Neural cell (in vitro differentiated cells): Measurements from ENCODE around the gene COL23A1. TPM values are rescaled to one million over a fixed set of nuclear protein-coding genes. Genes with fewer than 3 reads are reported as not detected.

Source experiments
- H2AFZ ChIP-seq: fragments of 200-600, 300-800 bp; sonication (generic), shearing (Covaris generic); 2 replicates; pipeline ENCODE4 v1.6.0; 2014; ENCODE audit warnings: low read depth, mild to moderate bottlenecking, antibody characterized with exemption, low read length, moderate library complexity
- H3F3A ChIP-seq: fragments of 200-600 bp; shearing (Covaris generic); 2 replicates; pipeline ENCODE4 v1.6.1; 2016; ENCODE audit warnings: mild to moderate bottlenecking, moderate library complexity, mixed read lengths, antibody characterized with exemption, low read length; ENCODE audit not compliant: insufficient read depth, poor library complexity, severe bottlenecking
- H3K27ac ChIP-seq: fragments of 200-600, 300-800 bp; sonication (generic), shearing (Covaris generic); 2 replicates; pipeline ENCODE4 v1.5.1; 2014; ENCODE audit warnings: mild to moderate bottlenecking, low read length, moderate library complexity
- H3K27me3 ChIP-seq: fragments of 300-800, 200-600 bp; sonication (generic), shearing (Covaris generic); 2 replicates; pipeline ENCODE4 v1.6.0; 2014; ENCODE audit warnings: mild to moderate bottlenecking, low read depth, low read length, moderate library complexity; ENCODE audit not compliant: insufficient read depth
- H3K36me3 ChIP-seq: fragments of 300-800, 200-600 bp; sonication (generic), shearing (Covaris generic); 2 replicates; pipeline ENCODE4 v1.5.1; 2014; ENCODE audit warnings: mild to moderate bottlenecking, antibody characterized with exemption, low read length, moderate library complexity; ENCODE audit not compliant: insufficient read depth
- H3K4me2 ChIP-seq: fragments of 300-800, 200-600 bp; sonication (generic), shearing (Covaris generic); 2 replicates; pipeline ENCODE4 v1.6.0; 2014; ENCODE audit warnings: mild to moderate bottlenecking, low read length
- H3K4me3 ChIP-seq: fragments of 300-800, 200-600 bp; sonication (generic), shearing (Covaris generic); 2 replicates; pipeline ENCODE4 v1.5.1; 2014; ENCODE audit warnings: mild to moderate bottlenecking, low read length, moderate library complexity
- H3K79me2 ChIP-seq: fragments of 200-600 bp; shearing (Covaris generic); replicated peaks from 2 replicates; pipeline ENCODE4 v1.6.0; 2014; ENCODE audit warnings: mild to moderate bottlenecking, low read length, moderate library complexity; ENCODE audit not compliant: insufficient read depth
- H3K9ac ChIP-seq: fragments of 300-800, 200-600 bp; sonication (generic), shearing (Covaris generic); 2 replicates; pipeline ENCODE4 v1.6.1; 2016; ENCODE audit warnings: mild to moderate bottlenecking, low read length, mixed read lengths
- H3K9me2 ChIP-seq: fragments of 200-600 bp; shearing (Covaris generic); 2 replicates; pipeline ENCODE4 v1.6.1; 2016; ENCODE audit warnings: mild to moderate bottlenecking, low read length, mixed read lengths; ENCODE audit not compliant: insufficient read depth
- H3K9me3 ChIP-seq: fragments of 200-600, 300-800 bp; sonication (generic), shearing (Covaris generic); 2 replicates; pipeline ENCODE4 v1.6.1; 2016; ENCODE audit warnings: mild to moderate bottlenecking, mixed run types, low read length, moderate library complexity, mixed read lengths
- H4K20me1 ChIP-seq: fragments of 200-600 bp; shearing (Covaris generic); 2 replicates; pipeline ENCODE4 v1.6.1; 2016; ENCODE audit warnings: mild to moderate bottlenecking, mixed run types; ENCODE audit not compliant: insufficient read depth
- CTCF ChIP-seq: fragments of 450-650 bp; IDR thresholded peaks from 2 replicates; pipeline ENCODE4 v1.5.1; 2014; ENCODE audit warnings: antibody characterized with exemption, mild to moderate bottlenecking, moderate library complexity; ENCODE audit not compliant: poor library complexity, severe bottlenecking
- EP300 ChIP-seq: fragments of 450-650 bp; conservative IDR thresholded peaks from 2 replicates; pipeline ENCODE4 v1.6.1; 2014; ENCODE audit warnings: antibody characterized with exemption, mild to moderate bottlenecking, moderate library complexity; ENCODE audit not compliant: poor library complexity, severe bottlenecking
- EZH2 ChIP-seq: fragments of 200-600, 300-800 bp; shearing (Covaris generic), sonication (generic); IDR thresholded peaks from 2 replicates; pipeline ENCODE4 v1.6.1; 2014; ENCODE audit warnings: antibody characterized with exemption, low read length, borderline replicate concordance, mild to moderate bottlenecking; ENCODE audit not compliant: insufficient read depth, poor library complexity, severe bottlenecking
- MXI1 ChIP-seq: fragments of 450-650 bp; conservative IDR thresholded peaks from 2 replicates; pipeline ENCODE4 v1.6.1; 2014; ENCODE audit warnings: antibody characterized with exemption, mild to moderate bottlenecking; ENCODE audit not compliant: poor library complexity, severe bottlenecking
- POLR2AphosphoS5 ChIP-seq: IDR thresholded peaks from 2 replicates; pipeline ENCODE4 v1.6.1; 2012
- RAD21 ChIP-seq: fragments of 450-650 bp; conservative IDR thresholded peaks from 2 replicates; pipeline ENCODE4 v1.6.1; 2014; ENCODE audit warnings: antibody characterized with exemption, mild to moderate bottlenecking, moderate library complexity
- REST ChIP-seq: IDR thresholded peaks from 2 replicates; pipeline ENCODE4 v1.6.1; 2012; ENCODE audit warnings: borderline replicate concordance
- SMC3 ChIP-seq: fragments of 450-650 bp; conservative IDR thresholded peaks from 2 replicates; pipeline ENCODE4 v1.6.1; 2014; ENCODE audit warnings: antibody characterized with exemption, mild to moderate bottlenecking, moderate library complexity; ENCODE audit not compliant: poor library complexity
- TAF1 ChIP-seq: IDR thresholded peaks from 2 replicates; pipeline ENCODE4 v1.6.1; 2012; ENCODE audit warnings: low read depth
- polyA plus RNA-seq: library from polyadenylated mRNA; depleted of rRNA; stranded (reverse); fragments of >200 nt; gene quantifications from 2 replicates; pipeline ENCODE4 v1.2.3, GENCODE V29; 2014

The COL23A1 gene
- polyA plus RNA-seq, 1 donor from 2014 or later, result not detected

- Histone ChIP-seq H2AFZ (no peak overlapping the region), H3K36me3 (no peaks in the 10 kb centered on the region), H3K9me2 (no peaks in the 10 kb centered on the region), H3K4me3 (no peak overlapping the region), H3K9ac (no peak overlapping the region), H3K27me3 (no peaks in the 10 kb centered on the region), H4K20me1 (no peaks in the 10 kb centered on the region), H3K79me2 (no peaks in the 10 kb centered on the region), H3F3A (no peaks in the 10 kb centered on the region), H3K9me3 (no peaks in the 10 kb centered on the region), H3K27ac (no peak overlapping the region), H3K4me2 (no peak overlapping the region)
- no peak for TF ChIP-seq REST
Observed at GRCh38 chr5:178460598-178460997, 129.6 kb downstream of the COL23A1 start.

GRCh38 chr5:178460174-178460573, 130.0 kb downstream of the COL23A1 start:
- H3K9me2 ChIP-seq, result no peaks in the 10 kb centered on the region
- H3K9me3 ChIP-seq, result no peaks in the 10 kb centered on the region

GRCh38 chr5:178458140-178458539, 132.1 kb downstream of the COL23A1 start:
- H3K9ac ChIP-seq, result no peak overlapping the region
- no peak overlapping the region for H3K4me2 ChIP-seq
- no peaks in the 10 kb centered on the region for H3K79me2 ChIP-seq
- no peaks in the 10 kb centered on the region for H4K20me1 ChIP-seq
- no peaks in the 10 kb centered on the region for H3K9me3 ChIP-seq
- no peak overlapping the region for H2AFZ ChIP-seq
- H3K27ac ChIP-seq, result no peak overlapping the region
- no peak overlapping the region for H3K4me3 ChIP-seq
- no peaks in the 10 kb centered on the region for H3F3A ChIP-seq
- H3K36me3 ChIP-seq, result no peaks in the 10 kb centered on the region
- no peaks in the 10 kb centered on the region for H3K27me3 ChIP-seq
- H3K9me2 ChIP-seq, result no peaks in the 10 kb centered on the region
- TF ChIP-seq REST, result no peak
- TF ChIP-seq RAD21, result no peak
- no peak for TF ChIP-seq TAF1
- no peak for TF ChIP-seq MXI1
- no peak for TF ChIP-seq EZH2
- TF ChIP-seq POLR2AphosphoS5, result no peak
- no peak for TF ChIP-seq SMC3
- TF ChIP-seq EP300, result no peak

More at GRCh38 chr5:178460174-178460573, 130.0 kb downstream of the COL23A1 start:
- no peaks in the 10 kb centered on the region for H3F3A ChIP-seq
- H3K4me2 ChIP-seq, result no peak overlapping the region
- H4K20me1 ChIP-seq, result no peaks in the 10 kb centered on the region
- no peak overlapping the region for H2AFZ ChIP-seq
- H3K4me3 ChIP-seq, result no peak overlapping the region
- no peaks in the 10 kb centered on the region for H3K79me2 ChIP-seq
- TF ChIP-seq CTCF, result no peak
- no peak for TF ChIP-seq RAD21
- no peak for TF ChIP-seq TAF1
- TF ChIP-seq EP300, result no peak
- no peak for TF ChIP-seq SMC3
- TF ChIP-seq EZH2, result no peak
- no peak for TF ChIP-seq POLR2AphosphoS5
- H3K36me3 ChIP-seq, result no peaks in the 10 kb centered on the region
- no peak overlapping the region for H3K27ac ChIP-seq
- H3K9ac ChIP-seq, result no peak overlapping the region
- H3K27me3 ChIP-seq, result no peaks in the 10 kb centered on the region
